T-cell (primary cell): ENCODE data around the gene CBY2. TPM values are rescaled to one million over a fixed set of nuclear protein-coding genes. Genes with fewer than 3 reads are reported as not detected.

Experiments used
- ATAC-seq, 4 experiments: fragments of 200-7000 bp in 3 of 4; fragments of 150-1000 bp in 1 of 4; cut with Tn5 transposase; replicated peaks in 1 of 4; 1 replicate in 3 of 4; 2 replicates in 1 of 4; pipeline ENCODE4 v1.10.0; 2021; ENCODE audit warnings: moderate library complexity in 3 of 4, mild to moderate bottlenecking in 2 of 4, moderate number of reproducible peaks in 1 of 4
- CTCF ChIA-PET, 2 donors: fragments of 300-600 bp; sonication (Branson Sonifier 250); formaldehyde crosslinking; loops; one replicate each; lab custom pipeline; 2022; ENCODE audit warnings: antibody characterized with exemption in 2 of 2; lab: Charles Lee
- POLR2A ChIA-PET, 2 donors: fragments of 300-600 bp; sonication (Branson Sonifier 250); formaldehyde crosslinking; loops; one replicate each; lab custom pipeline; 2022; ENCODE audit warnings: antibody characterized with exemption in 2 of 2; lab: Charles Lee
- DNase-seq, 35 experiments: peaks; one replicate each; pipeline versions ENCODE4 v3.0.0 to v3.0.0-alpha.2; 2013 to 2023
- H3K27ac ChIP-seq: one replicate; pipeline ENCODE4 v1.5.1; 2013; ENCODE audit warnings: low read length
- H3K27me3 ChIP-seq, 2 experiments: replicated peaks in 1 of 2; 1 replicate in 1 of 2; 2 replicates in 1 of 2; pipeline versions ENCODE4 v1.6.1 to v1.7.0; 2013; ENCODE audit warnings: low read length in 1 of 2, mixed read lengths in 1 of 2; ENCODE audit not compliant: control insufficient read depth in 2 of 2, insufficient read depth in 2 of 2; ENCODE audit errors: extremely low read depth in 1 of 2
- H3K36me3 ChIP-seq, 2 donors: 1 replicate in 1 of 2; 2 replicates in 1 of 2; pipeline versions ENCODE4 v1.6.1 to v1.7.0; 2013; ENCODE audit warnings: low read length in 1 of 2; ENCODE audit not compliant: control insufficient read depth in 2 of 2, insufficient read depth in 1 of 2; ENCODE audit errors: extremely low read depth in 1 of 2
- H3K4me1 ChIP-seq, 2 experiments: 1 replicate in 1 of 2; 2 replicates in 1 of 2; pipeline versions ENCODE4 v1.6.1 to v1.7.0; 2013; ENCODE audit warnings: low read length in 2 of 2, mixed read lengths in 1 of 2; ENCODE audit not compliant: insufficient read depth in 2 of 2, control insufficient read depth in 1 of 2; ENCODE audit errors: extremely low read depth in 1 of 2
- H3K4me3 ChIP-seq, 2 donors: 1 replicate in 1 of 2; 2 replicates in 1 of 2; pipeline versions ENCODE4 v1.5.1 to v1.7.0; 2013; ENCODE audit warnings: mild to moderate bottlenecking in 2 of 2, low read length in 1 of 2, moderate library complexity in 1 of 2; ENCODE audit not compliant: control insufficient read depth in 1 of 2; ENCODE audit errors: extremely low read depth in 1 of 2
- H3K9me3 ChIP-seq: 2 replicates; pipeline ENCODE4 v1.7.0; 2013
- H3K27ac Mint-ChIP-seq, 2 donors: one replicate each; pipeline ENCODE4 v1.8.0; 2020 to 2021; ENCODE audit warnings: mild to moderate bottlenecking in 2 of 2, mixed read lengths in 2 of 2
- H3K27me3 Mint-ChIP-seq, 2 donors: one replicate each; pipeline ENCODE4 v1.8.0; 2021 to 2022; ENCODE audit warnings: mixed read lengths in 2 of 2
- H3K36me3 Mint-ChIP-seq: one replicate; pipeline ENCODE4 v1.8.0; 2021; ENCODE audit warnings: mixed read lengths
- H3K4me1 Mint-ChIP-seq, 3 donors: one replicate each; pipeline ENCODE4 v1.8.0; 2020 to 2022; ENCODE audit warnings: mixed read lengths in 3 of 3, mild to moderate bottlenecking in 1 of 3
- H3K4me3 Mint-ChIP-seq, 3 donors: one replicate each; pipeline ENCODE4 v1.8.0; 2020 to 2022; ENCODE audit warnings: mild to moderate bottlenecking in 3 of 3, mixed read lengths in 3 of 3, moderate library complexity in 3 of 3
- H3K9me3 Mint-ChIP-seq, 3 donors: one replicate each; pipeline ENCODE4 v1.8.0; 2020 to 2022; ENCODE audit warnings: mixed read lengths in 3 of 3
- WGBS: methylation state at CpG from one replicate; pipeline ENCODE4 v1.1.5; 2013; ENCODE audit warnings: missing lambda C conversion rate; ENCODE audit not compliant: insufficient coverage; 5-methylcytosine and 5-hydroxymethylcytosine counted together
- total RNA-seq, 35 experiments: library from RNA in 6 of 35; stranded (reverse) in 6 of 35; fragments of 120-200 nt in 1 of 35; gene quantifications; one replicate each; pipeline versions ENCODE4 v1.2.1 to v1.2.4 and lab custom pipeline; 2013 to 2026

CBY2 gene
- total RNA-seq, 5 donors from 2014 or later (not counting 1 experiment from before 2014, with no cell fraction given), result 0.22 to 0.75 (median 0.56) TPM; not detected in 1

DNA sequence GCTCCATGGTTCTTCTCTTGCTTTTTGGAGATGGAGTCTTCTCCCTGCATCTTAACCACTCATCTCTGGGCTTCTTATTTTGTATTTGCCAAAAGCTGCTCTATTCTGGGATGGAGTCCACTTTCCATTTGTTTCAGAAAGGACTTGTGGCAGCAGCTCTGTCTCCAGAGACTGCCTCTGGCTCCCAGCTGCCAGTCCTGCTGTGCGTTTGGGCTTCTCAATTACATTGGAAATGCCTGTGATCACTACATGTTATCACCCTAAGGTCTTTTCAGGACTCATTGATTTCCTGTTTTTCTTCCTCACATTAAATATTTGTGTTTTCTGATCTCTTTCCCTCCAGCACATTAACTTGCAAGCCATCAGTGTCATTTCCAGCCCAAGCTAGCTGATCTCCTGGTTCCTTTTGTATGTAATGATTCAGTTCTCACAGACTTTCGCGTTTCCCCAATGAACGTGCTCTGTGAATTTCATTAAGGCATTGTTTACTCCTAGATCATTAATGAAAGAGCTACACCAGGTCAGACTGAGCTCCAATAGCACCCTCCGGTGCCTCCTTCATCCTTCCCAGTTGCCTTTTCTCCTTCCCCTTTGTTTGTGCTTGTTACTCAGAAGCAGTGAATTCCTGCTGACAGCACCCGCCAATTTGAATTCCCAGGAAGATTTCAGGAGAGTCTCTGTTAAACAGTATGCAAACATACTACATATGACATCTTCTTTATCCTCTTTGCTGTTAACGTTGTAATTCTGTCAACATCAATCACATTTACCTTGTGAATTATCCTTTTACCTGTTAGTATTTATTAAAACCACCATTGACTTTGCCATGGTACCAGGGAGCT, 3.0 kb downstream of the CBY2 start:
- no peak for DNase-seq
- no peak overlapping the region for H3K4me3 ChIP-seq
- H3K36me3 Mint-ChIP-seq, result no peaks in the 10 kb centered on the region
- no peaks in the 10 kb centered on the region for H3K4me1 ChIP-seq
- H3K4me1 Mint-ChIP-seq, result peaks cover 0 to 6% (median 1%) of the 10 kb centered on the region in 3 donors
- CTCF ChIA-PET, result interaction anchor here (0.6 kb wide), 2 partner anchors 94 to 886 kb away, joined by 3 read pairs; no protein-coding TSS in a partner anchor
- peaks cover 0 to 3% of the 10 kb centered on the region in 2 donors for H3K36me3 ChIP-seq
- H3K27me3 ChIP-seq, result no peaks in the 10 kb centered on the region
- no peaks in the 10 kb centered on the region for H3K9me3 Mint-ChIP-seq
- WGBS, result 100% methylated on average over 3 of the region's 7 CpGs
- H3K9me3 ChIP-seq, result no peaks in the 10 kb centered on the region
- POLR2A ChIA-PET, result interaction anchor here in 1 of 2 donors (0.6 kb wide), 1 partner anchor 167 kb away, joined by 3 read pairs; no protein-coding TSS in a partner anchor
- H3K4me3 Mint-ChIP-seq, result no peak overlapping the region
- H3K27ac Mint-ChIP-seq, result no peak overlapping the region
- peaks cover 2 to 9% of the 10 kb centered on the region in 2 donors for H3K27me3 Mint-ChIP-seq
- ATAC-seq, result no peak
- H3K27ac ChIP-seq, result no peak overlapping the region

GRCh38 chr13:45705918-45706317, 3.8 kb downstream of the CBY2 start:
- no peaks in the 10 kb centered on the region for H3K36me3 Mint-ChIP-seq
- no peaks in the 10 kb centered on the region for H3K27me3 ChIP-seq
- H3K9me3 ChIP-seq, result no peaks in the 10 kb centered on the region
- H3K4me1 Mint-ChIP-seq, result peaks cover 0 to 6% (median 1%) of the 10 kb centered on the region in 3 donors
- no peaks in the 10 kb centered on the region for H3K9me3 Mint-ChIP-seq
- no peak overlapping the region for H3K27ac ChIP-seq
- ChIA-PET CTCF (interaction anchor here (0.6 kb wide), 2 partner anchors 93 to 887 kb away, joined by 3 read pairs; no protein-coding TSS in a partner anchor), POLR2A (no interaction called here)
- ATAC-seq, result no peak
- H3K36me3 ChIP-seq, result peaks cover 0 to 3% of the 10 kb centered on the region in 2 donors
- H3K4me3 ChIP-seq, result no peak overlapping the region
- H3K4me1 ChIP-seq, result no peaks in the 10 kb centered on the region
- no peak for DNase-seq
- peaks cover 2 to 9% of the 10 kb centered on the region in 2 donors for H3K27me3 Mint-ChIP-seq
- H3K27ac Mint-ChIP-seq, result no peak overlapping the region
- H3K4me3 Mint-ChIP-seq, result no peak overlapping the region

DNA sequence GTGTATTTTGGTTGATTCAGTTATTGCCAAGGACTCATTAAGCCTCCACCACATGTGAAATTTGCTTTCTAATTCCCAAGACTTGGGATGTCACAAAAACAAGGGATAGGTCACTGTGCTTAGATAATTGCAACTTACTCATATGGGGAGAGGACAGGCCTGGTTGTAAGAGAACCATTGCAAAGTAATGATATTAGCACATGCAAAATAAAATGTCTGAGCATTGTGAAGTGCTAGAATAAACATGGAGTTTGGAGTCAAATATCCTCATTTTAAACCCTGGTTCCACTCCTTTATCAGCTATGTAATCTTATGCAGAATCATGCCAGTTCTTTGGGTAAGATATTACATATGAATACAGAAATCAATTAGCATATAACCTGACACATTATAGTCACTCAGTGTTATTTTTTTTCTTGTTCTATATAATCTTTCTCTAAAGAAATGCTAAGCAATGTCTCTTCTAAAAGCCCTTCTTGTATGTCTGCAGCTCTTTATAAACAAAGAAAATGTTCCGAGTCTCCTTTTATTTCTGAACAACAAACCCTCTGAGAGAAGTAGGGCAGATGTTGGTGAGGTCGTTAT, 5.5 kb downstream of the CBY2 start:
- Mint-ChIP-seq H3K4me3 (no peak overlapping the region), H3K4me1 (no peaks in the 10 kb centered on the region), H3K27me3 (peaks cover 2 to 9% of the 10 kb centered on the region in 2 donors), H3K27ac (no peak overlapping the region), H3K9me3 (no peaks in the 10 kb centered on the region), H3K36me3 (no peaks in the 10 kb centered on the region)
- Histone ChIP-seq H3K27me3 (no peaks in the 10 kb centered on the region), H3K36me3 (peaks cover 0 to 3% of the 10 kb centered on the region in 2 donors), H3K4me1 (no peaks in the 10 kb centered on the region), H3K9me3 (no peaks in the 10 kb centered on the region), H3K4me3 (no peak overlapping the region), H3K27ac (no peak overlapping the region)
- no CpG with 5 or more reads among the region's 2 CpGs for WGBS
- no peak for ATAC-seq
- DNase-seq, result no peak
- ChIA-PET POLR2A (no interaction called here), CTCF (no interaction called here)

DNA sequence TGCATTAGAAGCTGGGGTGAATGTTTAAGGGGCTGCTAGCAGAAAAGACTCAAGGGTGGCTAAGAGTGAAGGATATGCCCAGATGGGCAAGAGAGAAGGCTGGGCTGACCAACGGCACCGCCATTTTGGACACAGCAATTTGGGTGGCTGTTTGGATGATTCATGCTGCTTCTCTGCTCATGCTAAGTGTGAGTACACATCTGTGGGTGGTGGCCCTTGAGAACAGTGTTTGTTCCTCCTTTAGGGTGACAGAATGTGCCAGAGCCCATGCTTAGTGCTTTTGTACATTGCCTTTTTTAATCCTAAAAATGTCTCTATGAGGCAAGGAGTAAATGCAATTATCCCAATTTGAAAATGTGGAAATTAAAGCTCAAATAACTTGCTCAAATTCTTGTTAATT, 9.8 kb downstream of the CBY2 start:
- H3K4me3 ChIP-seq, result no peak overlapping the region

GRCh38 chr13:45713106-45713690, 11.1 kb downstream of the CBY2 start:
- 92% methylated on average over 34 of the region's 34 CpGs for WGBS
- H3K27me3 Mint-ChIP-seq, result no peaks in the 10 kb centered on the region
- CTCF ChIA-PET, result no interaction called here

More for the DNA sequence above, 9.8 kb downstream of the CBY2 start:
- Mint-ChIP-seq H3K4me3 (no peak overlapping the region), H3K9me3 (no peaks in the 10 kb centered on the region), H3K27me3 (no peaks in the 10 kb centered on the region), H3K36me3 (no peaks in the 10 kb centered on the region), H3K4me1 (no peaks in the 10 kb centered on the region), H3K27ac (no peak overlapping the region)
- WGBS, result 94% methylated on average over 2 of the region's 2 CpGs
- Histone ChIP-seq H3K4me1 (no peaks in the 10 kb centered on the region), H3K9me3 (no peaks in the 10 kb centered on the region), H3K27ac (no peak overlapping the region), H3K27me3 (no peaks in the 10 kb centered on the region), H3K36me3 (no peaks in the 10 kb centered on the region)
- ChIA-PET CTCF (interaction anchor here in 1 of 2 donors (0.6 kb wide), 1 partner anchor 49 kb away, joined by 3 read pairs; no protein-coding TSS in a partner anchor), POLR2A (no interaction called here)
- ATAC-seq (no peak), DNase-seq (no peak)

GRCh38 chr13:45713721-45714120, 11.6 kb downstream of the CBY2 start:
- no peaks in the 10 kb centered on the region for H3K9me3 Mint-ChIP-seq
- H3K4me3 ChIP-seq, result no peak overlapping the region
- ChIA-PET POLR2A (no interaction called here), CTCF (no interaction called here)
- no peak for DNase-seq
- H3K36me3 Mint-ChIP-seq, result no peaks in the 10 kb centered on the region
- H3K27ac Mint-ChIP-seq, result no peak overlapping the region
- no peaks in the 10 kb centered on the region for H3K9me3 ChIP-seq
- no peaks in the 10 kb centered on the region for H3K27me3 ChIP-seq
- no peak overlapping the region for H3K4me3 Mint-ChIP-seq
- H3K27ac ChIP-seq, result no peak overlapping the region
- no peaks in the 10 kb centered on the region for H3K27me3 Mint-ChIP-seq
- no peak for ATAC-seq
- H3K36me3 ChIP-seq, result no peaks in the 10 kb centered on the region
- no peaks in the 10 kb centered on the region for H3K4me1 ChIP-seq
- 91% methylated on average over 26 of the region's 28 CpGs for WGBS
- no peaks in the 10 kb centered on the region for H3K4me1 Mint-ChIP-seq

More at GRCh38 chr13:45713106-45713690, 11.1 kb downstream of the CBY2 start:
- Histone ChIP-seq H3K4me1 (no peaks in the 10 kb centered on the region), H3K36me3 (no peaks in the 10 kb centered on the region), H3K27me3 (no peaks in the 10 kb centered on the region), H3K9me3 (no peaks in the 10 kb centered on the region), H3K4me3 (no peak overlapping the region), H3K27ac (no peak overlapping the region)
- ATAC-seq (no peak), DNase-seq (no peak)
- no peaks in the 10 kb centered on the region for H3K36me3 Mint-ChIP-seq
- H3K4me1 Mint-ChIP-seq, result no peaks in the 10 kb centered on the region
- H3K4me3 Mint-ChIP-seq, result no peak overlapping the region
- POLR2A ChIA-PET, result no interaction called here
- H3K27ac Mint-ChIP-seq, result no peak overlapping the region
- H3K9me3 Mint-ChIP-seq, result no peaks in the 10 kb centered on the region
